ENCODE data around the gene TMEM109.

DNA sequence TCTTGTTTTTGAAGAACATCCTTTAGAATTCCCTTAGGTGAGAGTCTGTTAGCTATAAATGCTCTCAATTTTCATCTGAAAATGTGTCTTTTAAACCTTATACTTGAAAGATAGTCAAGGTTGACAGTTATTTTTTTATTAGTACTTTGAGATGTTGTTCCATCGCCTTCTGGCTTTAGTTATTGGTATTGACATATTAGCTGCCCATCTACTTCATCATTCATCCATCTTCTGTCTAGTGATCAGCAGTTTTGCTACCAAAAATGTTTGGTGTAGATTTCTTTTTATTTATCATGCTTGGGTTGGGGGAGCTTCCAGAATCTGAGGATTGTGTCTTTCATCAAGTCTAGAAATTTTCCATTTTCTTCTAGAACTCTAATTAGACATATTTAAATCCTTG is 54.3 kb downstream of the TMEM109 start:
- TF ChIP-seq, protein P1, sequence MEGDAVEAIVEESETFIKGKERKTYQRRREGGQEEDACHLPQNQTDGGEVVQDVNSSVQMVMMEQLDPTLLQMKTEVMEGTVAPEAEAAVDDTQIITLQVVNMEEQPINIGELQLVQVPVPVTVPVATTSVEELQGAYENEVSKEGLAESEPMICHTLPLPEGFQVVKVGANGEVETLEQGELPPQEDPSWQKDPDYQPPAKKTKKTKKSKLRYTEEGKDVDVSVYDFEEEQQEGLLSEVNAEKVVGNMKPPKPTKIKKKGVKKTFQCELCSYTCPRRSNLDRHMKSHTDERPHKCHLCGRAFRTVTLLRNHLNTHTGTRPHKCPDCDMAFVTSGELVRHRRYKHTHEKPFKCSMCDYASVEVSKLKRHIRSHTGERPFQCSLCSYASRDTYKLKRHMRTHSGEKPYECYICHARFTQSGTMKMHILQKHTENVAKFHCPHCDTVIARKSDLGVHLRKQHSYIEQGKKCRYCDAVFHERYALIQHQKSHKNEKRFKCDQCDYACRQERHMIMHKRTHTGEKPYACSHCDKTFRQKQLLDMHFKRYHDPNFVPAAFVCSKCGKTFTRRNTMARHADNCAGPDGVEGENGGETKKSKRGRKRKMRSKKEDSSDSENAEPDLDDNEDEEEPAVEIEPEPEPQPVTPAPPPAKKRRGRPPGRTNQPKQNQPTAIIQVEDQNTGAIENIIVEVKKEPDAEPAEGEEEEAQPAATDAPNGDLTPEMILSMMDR (tag by site-specific recombination; IDR thresholded peaks at IDR 0.05), result no peak
- TF ChIP-seq ZBTB20 (tag by site-specific recombination; IDR thresholded peaks at IDR 0.05), result no peak
- TF ChIP-seq ZNF350 (tag by site-specific recombination; IDR thresholded peaks at IDR 0.05), result no peak
- TF ChIP-seq ZNF239 (tag by site-specific recombination; IDR thresholded peaks at IDR 0.05), result no peak
- no peak for TF ChIP-seq ZNF621 (tag by site-specific recombination; IDR thresholded peaks at IDR 0.05)
- no peak for TF ChIP-seq ZNF596 (tag by site-specific recombination; IDR thresholded peaks at IDR 0.05)

All from HEK293 (cell line).